CD4-positive, alpha-beta memory T cell (primary cell): ENCODE data around the gene SOBP. TPM values are rescaled to one million over a fixed set of nuclear protein-coding genes. Genes with fewer than 3 reads are reported as not detected.

Experiments
- CTCF ChIA-PET: fragments of 350-600 bp; sonication (Branson Sonifier 250); formaldehyde crosslinking; loops from one replicate; lab custom pipeline; 2021; ENCODE audit warnings: inconsistent platforms; ENCODE audit not compliant: partially characterized antibody; lab: Charles Lee
- POLR2A ChIA-PET: fragments of 350-600 bp; sonication (Branson Sonifier 250); formaldehyde crosslinking; loops from one replicate; lab custom pipeline; 2021; ENCODE audit not compliant: partially characterized antibody; lab: Charles Lee
- DNase-seq, 5 donors: peaks; one replicate each; pipeline versions ENCODE4 v3.0.0 to v3.0.0-alpha.2; 2020 to 2022; ENCODE audit warnings: mixed read lengths in 1 of 5
- H3K27ac ChIP-seq: one replicate; pipeline ENCODE4 v1.7.0; 2013; ENCODE audit warnings: low read depth, low read length
- H3K27me3 ChIP-seq: 2 replicates; pipeline ENCODE4 v1.7.0; 2013; ENCODE audit warnings: mild to moderate bottlenecking, low read length, moderate library complexity; ENCODE audit not compliant: insufficient read depth
- H3K36me3 ChIP-seq: 2 replicates; pipeline ENCODE4 v1.7.0; 2013; ENCODE audit warnings: mild to moderate bottlenecking, low read length, moderate library complexity; ENCODE audit not compliant: insufficient read depth
- H3K4me1 ChIP-seq: 2 replicates; pipeline ENCODE4 v1.7.0; 2013; ENCODE audit warnings: mild to moderate bottlenecking, low read length, moderate library complexity; ENCODE audit not compliant: insufficient read depth
- H3K4me3 ChIP-seq, 2 donors: one replicate each; pipeline ENCODE4 v1.7.0; 2013; ENCODE audit warnings: low read length in 2 of 2, mild to moderate bottlenecking in 1 of 2
- H3K9me3 ChIP-seq, 2 donors: one replicate each; pipeline ENCODE4 v1.7.0; 2013; ENCODE audit warnings: low read length in 2 of 2, control low read depth in 1 of 2; ENCODE audit not compliant: control insufficient read depth in 1 of 2
- H3K27ac Mint-ChIP-seq, 7 donors: one replicate each; pipeline ENCODE4 v1.8.0; 2020 to 2021; ENCODE audit warnings: mixed read lengths in 7 of 7, mild to moderate bottlenecking in 6 of 7, inconsistent platforms in 3 of 7, moderate library complexity in 3 of 7
- H3K27me3 Mint-ChIP-seq, 2 donors: one replicate each; pipeline ENCODE4 v1.8.0; 2020 to 2021; ENCODE audit warnings: mixed read lengths in 2 of 2
- H3K36me3 Mint-ChIP-seq, 2 donors: one replicate each; pipeline ENCODE4 v1.8.0; 2020 to 2021; ENCODE audit warnings: mixed read lengths in 2 of 2, inconsistent platforms in 1 of 2, mild to moderate bottlenecking in 1 of 2
- H3K4me1 Mint-ChIP-seq, 4 donors: one replicate each; pipeline ENCODE4 v1.8.0; 2020 to 2021; ENCODE audit warnings: mixed read lengths in 4 of 4, mild to moderate bottlenecking in 1 of 4
- H3K4me3 Mint-ChIP-seq, 8 donors: one replicate each; pipeline ENCODE4 v1.8.0; 2020 to 2021; ENCODE audit warnings: mixed read lengths in 8 of 8, mild to moderate bottlenecking in 7 of 8, moderate library complexity in 6 of 8, inconsistent platforms in 3 of 8
- H3K9me3 Mint-ChIP-seq, 8 donors: one replicate each; pipeline ENCODE4 v1.8.0; 2020 to 2021; ENCODE audit warnings: mixed read lengths in 8 of 8, mild to moderate bottlenecking in 5 of 8, inconsistent platforms in 3 of 8, moderate library complexity in 1 of 8
- intact Hi-C: fragments of 100-400 bp; cut with micrococcal nuclease; formaldehyde crosslinking; loops from one replicate; pipeline ENCODE4 v1.15.1; 2023
- polyA plus RNA-seq, 2 donors: library from polyadenylated mRNA; unstranded; fragments of 300-500 nt; fragmentation: Illumina TruSeq; gene quantifications; one replicate each; pipeline ENCODE4 v1.2.3, GENCODE V29; 2021
- total RNA-seq, 2 experiments: library from RNA; stranded (reverse); gene quantifications; one replicate each; pipeline ENCODE4 v1.2.3, GENCODE V29; 2021

The SOBP gene
- total and polyA plus RNA-seq, 4 experiments from 2014 or later, result 0.10 TPM; not detected in 3

- H3K36me3 ChIP-seq, result no peaks in the 10 kb centered on the region
- no peaks in the 10 kb centered on the region for H3K27me3 ChIP-seq
- POLR2A ChIA-PET, result no interaction called here
- no peak overlapping the region for H3K27ac ChIP-seq
- H3K4me1 Mint-ChIP-seq, result no peaks in the 10 kb centered on the region
- intact Hi-C loops, result no loop called here
- DNase-seq, result no peak
- CTCF ChIA-PET, result no interaction called here
- peaks cover 0 to 5% of the 10 kb centered on the region in 2 donors for H3K27me3 Mint-ChIP-seq
- H3K9me3 Mint-ChIP-seq, result peaks cover 0 to 4% (median 0%) of the 10 kb centered on the region in 8 donors
- H3K4me3 ChIP-seq, result no peak overlapping the region
- no peak overlapping the region for H3K27ac Mint-ChIP-seq
- H3K36me3 Mint-ChIP-seq, result no peaks in the 10 kb centered on the region
- H3K4me3 Mint-ChIP-seq, result no peak overlapping the region
- H3K9me3 ChIP-seq, result no peaks in the 10 kb centered on the region
- no peaks in the 10 kb centered on the region for H3K4me1 ChIP-seq
Measured at GRCh38 chr6:107554326-107554725, 64.4 kb downstream of the SOBP start.

DNA sequence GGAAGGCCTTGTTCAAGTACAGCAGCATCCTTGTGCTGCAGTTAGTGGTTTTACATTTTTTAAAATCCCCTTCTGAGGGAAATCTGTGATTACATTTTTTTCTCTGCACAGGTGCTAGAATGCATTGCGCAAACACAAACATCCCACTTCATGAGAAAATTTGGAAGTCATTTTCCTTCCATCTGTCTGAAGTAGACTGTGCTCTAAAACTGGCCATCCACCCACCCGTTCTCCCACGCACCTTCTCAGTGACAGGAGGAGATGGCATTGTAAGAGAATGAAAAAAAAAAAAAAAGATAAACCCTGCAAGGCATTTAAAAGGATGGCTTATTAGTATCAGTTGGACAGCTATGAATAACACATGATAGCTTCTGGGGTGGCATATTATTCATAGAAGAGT is 65.0 kb downstream of the SOBP start:
- no peaks in the 10 kb centered on the region for H3K36me3 Mint-ChIP-seq
- no peak overlapping the region for H3K4me3 ChIP-seq
- H3K27ac ChIP-seq, result no peak overlapping the region
- peaks cover 0 to 5% of the 10 kb centered on the region in 2 donors for H3K27me3 Mint-ChIP-seq
- no peaks in the 10 kb centered on the region for H3K4me1 ChIP-seq
- DNase-seq, result no peak
- CTCF ChIA-PET, result no interaction called here
- no peaks in the 10 kb centered on the region for H3K36me3 ChIP-seq
- H3K27ac Mint-ChIP-seq, result no peak overlapping the region
- no peaks in the 10 kb centered on the region for H3K9me3 ChIP-seq
- H3K27me3 ChIP-seq, result no peaks in the 10 kb centered on the region
- intact Hi-C loops, result no loop called here
- H3K4me1 Mint-ChIP-seq, result no peaks in the 10 kb centered on the region
- H3K4me3 Mint-ChIP-seq, result no peak overlapping the region
- H3K9me3 Mint-ChIP-seq, result peaks cover 0 to 4% (median 0%) of the 10 kb centered on the region in 8 donors
- POLR2A ChIA-PET, result no interaction called here

GRCh38 chr6:107555449-107555848 is 65.5 kb downstream of the SOBP start:
- Histone ChIP-seq H3K27ac (no peak overlapping the region), H3K4me3 (no peak overlapping the region), H3K4me1 (no peaks in the 10 kb centered on the region), H3K27me3 (no peaks in the 10 kb centered on the region), H3K9me3 (no peaks in the 10 kb centered on the region), H3K36me3 (no peaks in the 10 kb centered on the region)
- ChIA-PET POLR2A (no interaction called here), CTCF (no interaction called here)
- H3K4me1 Mint-ChIP-seq, result no peaks in the 10 kb centered on the region
- intact Hi-C loops, result no loop called here
- H3K9me3 Mint-ChIP-seq, result peaks cover 0 to 3% (median 0%) of the 10 kb centered on the region in 8 donors
- peaks cover 0 to 5% of the 10 kb centered on the region in 2 donors for H3K27me3 Mint-ChIP-seq
- no peaks in the 10 kb centered on the region for H3K36me3 Mint-ChIP-seq
- no peak overlapping the region for H3K27ac Mint-ChIP-seq
- DNase-seq, result no peak
- H3K4me3 Mint-ChIP-seq, result no peak overlapping the region

DNA sequence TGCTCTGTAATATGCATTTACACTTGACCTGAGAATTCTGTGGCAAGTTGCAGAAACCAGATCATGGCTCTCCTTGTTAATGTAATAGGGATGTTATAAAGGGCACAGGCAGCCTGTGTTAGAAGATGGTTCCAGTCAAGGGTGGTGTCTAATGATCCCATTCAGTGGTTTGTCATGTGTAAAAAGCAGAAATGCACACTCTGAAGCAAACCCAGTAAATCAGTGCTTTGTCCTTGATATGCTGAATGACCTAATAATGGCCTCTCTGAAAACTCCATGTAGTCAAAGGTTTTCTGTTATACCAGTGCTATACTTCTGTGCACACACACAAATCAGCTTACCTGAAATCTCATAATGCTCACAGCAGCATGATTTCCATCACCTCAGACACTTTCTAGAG is 66.2 kb downstream of the SOBP start:
- Mint-ChIP-seq H3K27ac (no peak overlapping the region), H3K36me3 (no peaks in the 10 kb centered on the region), H3K9me3 (peaks cover 0 to 3% (median 0%) of the 10 kb centered on the region in 8 donors), H3K27me3 (peaks cover 4 to 8% of the 10 kb centered on the region in 2 donors), H3K4me3 (no peak overlapping the region), H3K4me1 (no peaks in the 10 kb centered on the region)
- CTCF ChIA-PET, result no interaction called here
- no peak overlapping the region for H3K27ac ChIP-seq
- H3K9me3 ChIP-seq, result no peaks in the 10 kb centered on the region
- no peaks in the 10 kb centered on the region for H3K4me1 ChIP-seq
- H3K4me3 ChIP-seq, result no peak overlapping the region
- POLR2A ChIA-PET, result no interaction called here
- DNase-seq, result no peak
- intact Hi-C loops, result no loop called here
- H3K27me3 ChIP-seq, result no peaks in the 10 kb centered on the region
- H3K36me3 ChIP-seq, result no peaks in the 10 kb centered on the region

DNA sequence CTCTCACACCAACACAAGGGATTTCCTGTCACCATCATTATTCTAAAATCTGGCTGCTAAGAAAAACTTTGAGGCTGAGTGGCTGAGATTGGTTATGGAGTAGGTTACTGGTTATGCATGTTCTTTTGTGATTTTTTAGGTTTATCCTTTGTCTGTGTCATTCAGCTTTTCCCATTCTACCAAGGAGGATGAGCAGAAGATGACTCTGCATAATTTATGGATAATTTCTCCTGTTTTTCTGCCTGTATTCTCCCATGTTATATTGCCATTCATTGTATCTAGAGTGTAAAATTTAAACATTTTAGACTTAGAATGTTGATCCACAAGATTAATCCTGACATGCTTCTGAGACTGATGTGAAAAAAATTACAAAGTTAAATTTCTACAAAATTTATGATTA is 67.8 kb downstream of the SOBP start:
- CTCF ChIA-PET, result no interaction called here
- no peak overlapping the region for H3K4me3 ChIP-seq
- H3K4me1 ChIP-seq, result no peaks in the 10 kb centered on the region
- intact Hi-C loops, result no loop called here
- no peak overlapping the region for H3K4me3 Mint-ChIP-seq
- POLR2A ChIA-PET, result no interaction called here
- no peak overlapping the region for H3K27ac Mint-ChIP-seq
- peaks cover 0 to 2% (median 0%) of the 10 kb centered on the region in 8 donors for H3K9me3 Mint-ChIP-seq
- no peak for DNase-seq
- H3K27me3 ChIP-seq, result no peaks in the 10 kb centered on the region
- H3K4me1 Mint-ChIP-seq, result no peaks in the 10 kb centered on the region
- no peaks in the 10 kb centered on the region for H3K36me3 Mint-ChIP-seq
- H3K36me3 ChIP-seq, result no peaks in the 10 kb centered on the region
- no peaks in the 10 kb centered on the region for H3K9me3 ChIP-seq
- H3K27me3 Mint-ChIP-seq, result peaks cover 4 to 8% of the 10 kb centered on the region in 2 donors
- no peak overlapping the region for H3K27ac ChIP-seq

GRCh38 chr6:107560657-107561056 is 70.7 kb downstream of the SOBP start:
- Histone ChIP-seq H3K9me3 (no peaks in the 10 kb centered on the region), H3K36me3 (no peaks in the 10 kb centered on the region), H3K4me1 (no peaks in the 10 kb centered on the region), H3K4me3 (no peak overlapping the region), H3K27ac (no peak overlapping the region), H3K27me3 (no peaks in the 10 kb centered on the region)
- intact Hi-C loops, result no loop called here
- DNase-seq, result no peak
- Mint-ChIP-seq H3K27me3 (peaks cover 12 to 21% of the 10 kb centered on the region in 2 donors), H3K4me1 (no peaks in the 10 kb centered on the region), H3K4me3 (no peak overlapping the region), H3K36me3 (no peaks in the 10 kb centered on the region), H3K9me3 (no peaks in the 10 kb centered on the region), H3K27ac (no peak overlapping the region)
- POLR2A ChIA-PET, result no interaction called here
- CTCF ChIA-PET, result no interaction called here

DNA sequence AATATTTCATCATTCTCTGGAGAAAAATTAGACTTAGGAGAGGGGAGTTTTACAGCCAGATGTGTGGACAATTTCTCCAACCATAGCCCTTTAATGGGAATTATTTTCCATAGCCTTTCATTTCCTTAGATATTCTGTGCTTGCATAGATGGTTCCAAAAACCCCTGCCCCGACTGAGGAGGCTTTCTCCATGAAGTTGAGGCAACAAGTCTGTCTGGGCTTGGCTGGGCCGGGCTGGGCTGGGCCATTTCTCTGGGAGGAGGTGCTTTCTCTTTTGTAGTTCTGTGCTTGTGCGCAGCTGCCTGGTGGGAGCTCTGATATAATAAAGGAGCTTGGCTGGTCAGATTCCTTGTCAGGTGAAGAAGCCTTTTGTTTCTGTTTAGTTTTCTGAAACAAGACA is 71.4 kb downstream of the SOBP start:
- H3K36me3 ChIP-seq, result no peaks in the 10 kb centered on the region
- Mint-ChIP-seq H3K27ac (no peak overlapping the region), H3K4me3 (no peak overlapping the region), H3K4me1 (no peaks in the 10 kb centered on the region), H3K9me3 (no peaks in the 10 kb centered on the region), H3K27me3 (peaks cover 12 to 23% of the 10 kb centered on the region in 2 donors), H3K36me3 (no peaks in the 10 kb centered on the region)
- no peaks in the 10 kb centered on the region for H3K27me3 ChIP-seq
- no peak overlapping the region for H3K27ac ChIP-seq
- POLR2A ChIA-PET, result no interaction called here
- DNase-seq, result no peak
- no peaks in the 10 kb centered on the region for H3K4me1 ChIP-seq
- no peaks in the 10 kb centered on the region for H3K9me3 ChIP-seq
- CTCF ChIA-PET, result no interaction called here
- no peak overlapping the region for H3K4me3 ChIP-seq
- intact Hi-C loops, result no loop called here
